ENCODE results near the gene MYO1C. TPM values are rescaled to one million over a fixed set of nuclear protein-coding genes. Genes with fewer than 3 reads are reported as not detected.

MYO1C gene
- total and polyA plus RNA-seq, 8 donors = 45.2 to 158 (median 81.3) TPM

- Histone ChIP-seq H3K4me1 (peaks cover 34 to 60% (median 56%) of the 10 kb centered on the region in 4 donors), H3K4me3 (peak within 1 kb of the TSS; percentile 83 to 94 (median 92)), H3K27me3 (no peaks in the 10 kb centered on the region), H3K27ac (peak within 1 kb of the TSS; percentile 93 to 97 (median 94)), H3K9me3 (no peaks in the 10 kb centered on the region), H3K36me3 (peaks cover 15 to 57% (median 51%) of the 10 kb centered on the region in 4 donors)
- 0 to 1% (median 0%) methylated on average over 25 to 91 of the region's 91 CpGs for WGBS, 5 donors
- TF ChIP-seq EP300 (IDR thresholded peaks at IDR 0.05) = no peak
- peak in 2 of 4 donors; percentile 27 to 60 for TF ChIP-seq POLR2A (IDR thresholded peaks at IDR 0.05)
- peak; percentile 87 to 97 (median 90) for TF ChIP-seq POLR2AphosphoS5 (IDR thresholded peaks at IDR 0.05)
- TF ChIP-seq CTCF (IDR thresholded peaks at IDR 0.05) = peak in 1 of 7 experiments; percentile 16
- DNase-seq = peak; percentile 99 to 100
- intact Hi-C loops (cut with DNase I; ENCODE audit: low total_unique reads) = loop anchor here (10.0 kb wide), 1 partner anchor 152 kb away; no protein-coding TSS in a partner anchor
Observed at GRCh38 chr17:1516388-1517161, 24.1 kb upstream of the MYO1C start, which contains the start of gene INPP5K. Gene INPP5K, minus strand, starts transcription at chr17:1516612. Its CDS starts 113 bp downstream, at chr17:1516499.

GRCh38 chr17:1515640-1516387, 23.3 kb upstream of the MYO1C start:
- Histone ChIP-seq H3K9me3 (no peaks in the 10 kb centered on the region), H3K4me3 (peak overlapping the region; percentile 83 to 94 (median 92)), H3K4me1 (peaks cover 40 to 67% (median 63%) of the 10 kb centered on the region in 4 donors), H3K27ac (peak overlapping the region; percentile 93 to 97 (median 94)), H3K27me3 (no peaks in the 10 kb centered on the region), H3K36me3 (peaks cover 15 to 49% (median 44%) of the 10 kb centered on the region in 4 donors)
- peak; percentile 64 to 93 for DNase-seq
- 0% methylated on average over 21 to 31 of the region's 31 CpGs for WGBS, 5 donors
- TF ChIP-seq CTCF (IDR thresholded peaks at IDR 0.05) (peak in 5 of 7 experiments; percentile 36 to 70 (median 51)), POLR2AphosphoS5 (IDR thresholded peaks at IDR 0.05) (peak; percentile 49 to 79 (median 58)), POLR2A (IDR thresholded peaks at IDR 0.05) (no peak), EP300 (IDR thresholded peaks at IDR 0.05) (no peak)
- intact Hi-C loops (cut with DNase I; ENCODE audit: low total_unique reads) = loop anchor here (10.0 kb wide), 1 partner anchor 151 kb away; no protein-coding TSS in a partner anchor

GRCh38 chr17:1512351-1512750, 19.9 kb upstream of the MYO1C start:
- no peak for DNase-seq
- peak overlapping the region; percentile 75 to 97 (median 79) for H3K27ac ChIP-seq
- no peaks in the 10 kb centered on the region for H3K27me3 ChIP-seq
- H3K4me3 ChIP-seq = no peak overlapping the region
- H3K9me3 ChIP-seq = no peaks in the 10 kb centered on the region
- TF ChIP-seq POLR2AphosphoS5 (IDR thresholded peaks at IDR 0.05) = no peak
- TF ChIP-seq CTCF (IDR thresholded peaks at IDR 0.05) = no peak
- TF ChIP-seq EP300 (IDR thresholded peaks at IDR 0.05) = no peak
- no peak for TF ChIP-seq POLR2A (IDR thresholded peaks at IDR 0.05)
- peaks cover 31 to 55% (median 49%) of the 10 kb centered on the region in 4 donors for H3K36me3 ChIP-seq
- intact Hi-C loops (cut with DNase I; ENCODE audit: low total_unique reads) = loop anchor here (10.0 kb wide), 1 partner anchor 148 kb away; no protein-coding TSS in a partner anchor
- 57 to 72% (median 64%) methylated on average over 2 of the region's 2 CpGs for WGBS, 5 donors
- H3K4me1 ChIP-seq = peaks cover 34 to 72% (median 65%) of the 10 kb centered on the region in 4 donors
